ENCODE results near the gene ARFGAP3. TPM values are rescaled to one million over a fixed set of nuclear protein-coding genes. Genes with fewer than 3 reads are reported as not detected.
"Not testable (repeated sequence)": the region's sequence is repeated elsewhere in the genome, so short reads cannot be mapped to it uniquely, and the experiment has no call there.

The ARFGAP3 gene
- total RNA-seq, 1 experiment from 2014 or later, result 15.0 TPM

- not testable (repeated sequence) for H2BK12ac ChIP-seq (ENCODE audit: insufficient read length, low read depth, low read length); H3K4me2 ChIP-seq (ENCODE audit: insufficient read depth, insufficient read length, low read length); H3K4me3 Mint-ChIP-seq; H4K8ac ChIP-seq (replicated peaks; ENCODE audit: insufficient read length, low read depth, low read length); H4K5ac ChIP-seq (ENCODE audit: insufficient read length, low read depth, low read length); H3K56ac ChIP-seq (ENCODE audit: insufficient read length, low read depth, low read length); H2BK5ac ChIP-seq (ENCODE audit: insufficient read length, low read length); H3K79me1 ChIP-seq (ENCODE audit: insufficient read depth, low read depth, low read length, poor library complexity, severe bottlenecking); H3K27me3 ChIP-seq (ENCODE audit: insufficient read depth, low read length); H3K18ac ChIP-seq (ENCODE audit: insufficient read length, low read depth, low read length); H3K4me1 ChIP-seq (ENCODE audit: insufficient read depth, low read length); H2BK120ac ChIP-seq (ENCODE audit: low read depth, low read length, poor library complexity, severe bottlenecking); H2AK5ac ChIP-seq (ENCODE audit: insufficient read length, low read length); H4K91ac ChIP-seq (ENCODE audit: insufficient read length, low read depth, low read length); H2AFZ ChIP-seq (ENCODE audit: low read length); H3K14ac ChIP-seq (ENCODE audit: insufficient read depth, low read length); H3K9ac ChIP-seq (ENCODE audit: extremely low read depth, insufficient read length, low read length); H4K20me1 ChIP-seq (ENCODE audit: control insufficient read depth, insufficient read depth, insufficient read length); H3K4ac ChIP-seq (ENCODE audit: low read depth, low read length); H3K36me3 Mint-ChIP-seq (ENCODE audit: insufficient read depth in 1 of 3, low read depth in 3 of 3); H3K79me2 ChIP-seq (ENCODE audit: insufficient read depth, low read length); H3K23me2 ChIP-seq (ENCODE audit: insufficient read length, low read depth, low read length, poor library complexity, severe bottlenecking); H3K27me3 Mint-ChIP-seq (ENCODE audit: low read depth); H3K9me3 ChIP-seq (ENCODE audit: control insufficient read depth, low read depth, low read length); H3K9me3 Mint-ChIP-seq; H3K23ac ChIP-seq (ENCODE audit: insufficient read length, low read depth, low read length); H3K27ac Mint-ChIP-seq; H2BK20ac ChIP-seq (ENCODE audit: low read depth, low read length, poor library complexity, severe bottlenecking); H2BK15ac ChIP-seq (ENCODE audit: low read depth, low read length); H3T11ph ChIP-seq (ENCODE audit: low read length); DNase-seq; H3K27ac ChIP-seq (ENCODE audit: insufficient read length, low read depth, low read length)
- H3K4me1 Mint-ChIP-seq, result peaks cover 18 to 30% of the 10 kb centered on the region in 2 experiments
- WGBS (ENCODE audit: extremely low coverage, insufficient read length, low lambda C conversion rate), result no CpG with 5 or more reads among the region's 16 CpGs
These were observed 102.0 kb downstream of the ARFGAP3 start for GRCh38 chr22:42755121-42755520.

Measured in H9 (cell line).